Measurements from ENCODE around the gene FBLN2.

The FBLN2 gene

GRCh38 chr3:13507570-13508339, 41.2 kb upstream of the FBLN2 start:
- TF ChIP-seq ZNF274 (IDR thresholded peaks at IDR 0.05; ENCODE audit: low read depth, low read length) = no peak
- no peak overlapping the region for H3K4me3 ChIP-seq (ENCODE audit: low read length)

- H3K4me3 ChIP-seq (ENCODE audit: low read length) = no peak overlapping the region
- TF ChIP-seq ZNF274 (IDR thresholded peaks at IDR 0.05; ENCODE audit: low read depth, low read length) = no peak
Observed at GRCh38 chr3:13508496-13508895, 40.4 kb upstream of the FBLN2 start.

GRCh38 chr3:13509059-13509815, 39.7 kb upstream of the FBLN2 start:
- no peak overlapping the region for H3K4me3 ChIP-seq (ENCODE audit: low read length)
- TF ChIP-seq ZNF274 (IDR thresholded peaks at IDR 0.05; ENCODE audit: low read depth, low read length) = no peak

- TF ChIP-seq ZNF274 (IDR thresholded peaks at IDR 0.05; ENCODE audit: low read depth, low read length) = no peak
Observed at GRCh38 chr3:13509816-13510192, 39.1 kb upstream of the FBLN2 start.

GRCh38 chr3:13512451-13512850, 36.5 kb upstream of the FBLN2 start:
- no peak for TF ChIP-seq ZNF274 (IDR thresholded peaks at IDR 0.05; ENCODE audit: low read depth, low read length)
- no peak overlapping the region for H3K4me3 ChIP-seq (ENCODE audit: low read length)

More at GRCh38 chr3:13509816-13510192, 39.1 kb upstream of the FBLN2 start:
- no peak overlapping the region for H3K4me3 ChIP-seq (ENCODE audit: low read length)

- no peak overlapping the region for H3K4me3 ChIP-seq (ENCODE audit: low read length)
- no peak for TF ChIP-seq ZNF274 (IDR thresholded peaks at IDR 0.05; ENCODE audit: low read depth, low read length)
Observed at GRCh38 chr3:13513051-13513912, 35.6 kb upstream of the FBLN2 start.

GRCh38 chr3:13513913-13514517, 34.9 kb upstream of the FBLN2 start:
- TF ChIP-seq ZNF274 (IDR thresholded peaks at IDR 0.05; ENCODE audit: low read depth, low read length) = no peak
- no peak overlapping the region for H3K4me3 ChIP-seq (ENCODE audit: low read length)

- no peak for TF ChIP-seq ZNF274 (IDR thresholded peaks at IDR 0.05; ENCODE audit: low read depth, low read length)
- no peak overlapping the region for H3K4me3 ChIP-seq (ENCODE audit: low read length)
Observed at GRCh38 chr3:13514639-13515435, 34.1 kb upstream of the FBLN2 start.

GRCh38 chr3:13515786-13516759, 32.9 kb upstream of the FBLN2 start:
- TF ChIP-seq ZNF274 (IDR thresholded peaks at IDR 0.05; ENCODE audit: low read depth, low read length) = no peak
- no peak overlapping the region for H3K4me3 ChIP-seq (ENCODE audit: low read length)

- H3K4me3 ChIP-seq (ENCODE audit: low read length) = no peak overlapping the region
- no peak for TF ChIP-seq ZNF274 (IDR thresholded peaks at IDR 0.05; ENCODE audit: low read depth, low read length)
Observed at GRCh38 chr3:13516760-13517135, 32.2 kb upstream of the FBLN2 start.

GRCh38 chr3:13517253-13517977, 31.5 kb upstream of the FBLN2 start:
- no peak overlapping the region for H3K4me3 ChIP-seq (ENCODE audit: low read length)
- TF ChIP-seq ZNF274 (IDR thresholded peaks at IDR 0.05; ENCODE audit: low read depth, low read length) = no peak
